ENCODE measurements around the gene ELFN2.

The ELFN2 gene

GRCh38 chr22:37442135-37442534, 14.9 kb upstream of the ELFN2 start:
- no peak for TF ChIP-seq CTCF (conservative IDR thresholded peaks at IDR 0.05)
- no peak overlapping the region for H3K27ac ChIP-seq

- no peak for TF ChIP-seq CTCF (conservative IDR thresholded peaks at IDR 0.05)
- H3K27ac ChIP-seq: no peak overlapping the region
These were observed 13.6 kb upstream of the ELFN2 start for GRCh38 chr22:37440875-37441274.

- no peak for TF ChIP-seq CTCF (conservative IDR thresholded peaks at IDR 0.05)
- H3K27ac ChIP-seq: no peak overlapping the region
These were observed 12.1 kb upstream of the ELFN2 start for GRCh38 chr22:37439347-37439746.

GRCh38 chr22:37435970-37436603, 8.8 kb upstream of the ELFN2 start:
- H3K27ac ChIP-seq: no peak overlapping the region
- no peak for TF ChIP-seq CTCF (conservative IDR thresholded peaks at IDR 0.05)

GRCh38 chr22:37433786-37434185, 6.5 kb upstream of the ELFN2 start:
- H3K27ac ChIP-seq: no peak overlapping the region

GRCh38 chr22:37432708-37433054, 5.4 kb upstream of the ELFN2 start:
- no peak for TF ChIP-seq CTCF (conservative IDR thresholded peaks at IDR 0.05)

More at GRCh38 chr22:37433786-37434185, 6.5 kb upstream of the ELFN2 start:
- TF ChIP-seq CTCF (conservative IDR thresholded peaks at IDR 0.05): no peak

GRCh38 chr22:37431801-37432707, 4.8 kb upstream of the ELFN2 start:
- no peak for TF ChIP-seq CTCF (conservative IDR thresholded peaks at IDR 0.05)

More at GRCh38 chr22:37432708-37433054, 5.4 kb upstream of the ELFN2 start:
- no peak overlapping the region for H3K27ac ChIP-seq

More at GRCh38 chr22:37431801-37432707, 4.8 kb upstream of the ELFN2 start:
- no peak overlapping the region for H3K27ac ChIP-seq
